CD4-positive, alpha-beta T cell treated with Interleukin-6 at 100 ng/mL for 8 hours (primary cell): ENCODE data around the gene CD44.

Experiments used
- DNase-seq: peaks from one replicate; pipeline ENCODE4 v3.0.0-alpha.2; 2020; ENCODE audit warnings: mixed read lengths, low spot score

Gene CD44

GRCh38 chr11:35158701-35159510 lies 19.9 kb downstream of the CD44 start:
- DNase-seq, result no peak

- peak; percentile 45 for DNase-seq
Observed at GRCh38 chr11:35160246-35160824, 21.4 kb downstream of the CD44 start.

- no peak for DNase-seq
Observed at GRCh38 chr11:35160902-35161597, 22.1 kb downstream of the CD44 start.

GRCh38 chr11:35162745-35163144 lies 23.8 kb downstream of the CD44 start:
- no peak for DNase-seq

- no peak for DNase-seq
Observed at GRCh38 chr11:35163209-35163608, 24.2 kb downstream of the CD44 start.

GRCh38 chr11:35163702-35164496 lies 24.9 kb downstream of the CD44 start:
- DNase-seq, result peak; percentile 67

GRCh38 chr11:35165030-35165422 lies 26.1 kb downstream of the CD44 start:
- DNase-seq, result no peak

GRCh38 chr11:35165423-35166368 lies 26.7 kb downstream of the CD44 start:
- peak; percentile 96 for DNase-seq

GRCh38 chr11:35166369-35167360 lies 27.7 kb downstream of the CD44 start:
- peak; percentile 30 for DNase-seq

- DNase-seq, result no peak
Observed at GRCh38 chr11:35167426-35167954, 28.5 kb downstream of the CD44 start.

GRCh38 chr11:35168671-35169070 lies 29.7 kb downstream of the CD44 start:
- no peak for DNase-seq

- DNase-seq, result no peak
Observed at GRCh38 chr11:35169112-35169511, 30.1 kb downstream of the CD44 start.

GRCh38 chr11:35169754-35170153 lies 30.8 kb downstream of the CD44 start:
- no peak for DNase-seq

- DNase-seq, result no peak
Observed at GRCh38 chr11:35170503-35170902, 31.5 kb downstream of the CD44 start.

GRCh38 chr11:35171226-35171625 lies 32.3 kb downstream of the CD44 start:
- DNase-seq, result no peak

- no peak for DNase-seq
Observed at GRCh38 chr11:35173011-35173511, 34.1 kb downstream of the CD44 start.

GRCh38 chr11:35173616-35174566 lies 34.9 kb downstream of the CD44 start:
- DNase-seq, result no peak

- no peak for DNase-seq
Observed at GRCh38 chr11:35174666-35175065, 35.7 kb downstream of the CD44 start.
